Esophagus squamous epithelium (tissue), 5 donors: Measurements from ENCODE around the gene MKS1. TPM values are rescaled to one million over a fixed set of nuclear protein-coding genes. Genes with fewer than 3 reads are reported as not detected.

ENCODE experiments used
- DNase-seq: peaks from one replicate; lab custom pipeline; 2025; lab: John Stamatoyannopoulos, UW
- H3K27ac ChIP-seq, 4 donors: fragments of 200-600 bp; sonication (generic); one replicate each; pipeline ENCODE4 v1.5.1; 2016 to 2019; ENCODE audit warnings: mild to moderate bottlenecking in 1 of 4
- H3K27me3 ChIP-seq, 4 donors: fragments of 200-600 bp; sonication (generic); 1 replicate in 3 of 4; 2 replicates in 1 of 4; pipeline versions ENCODE4 v1.5.1 to v1.6.0; 2017 to 2021; ENCODE audit warnings: antibody characterized with exemption in 1 of 4
- H3K36me3 ChIP-seq, 3 donors: fragments of 200-600 bp; sonication (generic); one replicate each; pipeline ENCODE4 v1.5.1; 2016 to 2019
- H3K4me1 ChIP-seq, 3 donors: fragments of 200-600 bp; sonication (generic); one replicate each; pipeline ENCODE4 v1.5.1; 2017 to 2019
- H3K4me3 ChIP-seq, 4 donors: fragments of 200-600 bp; sonication (generic); 1 replicate in 3 of 4; 2 replicates in 1 of 4; pipeline ENCODE4 v1.5.1; 2016 to 2019; ENCODE audit warnings: mild to moderate bottlenecking in 2 of 4, moderate library complexity in 1 of 4
- H3K9me3 ChIP-seq, 3 donors: fragments of 200-600 bp; sonication (generic); one replicate each; pipeline ENCODE4 v1.5.1; 2016 to 2019
- CTCF ChIP-seq, 6 experiments: fragments of 450-650 bp in 4 of 6; fragments of 200-600 bp in 2 of 6; sonication (generic) in 2 of 6; IDR thresholded peaks; one replicate each; pipeline ENCODE4 v1.5.1; 2016 to 2019; ENCODE audit warnings: antibody characterized with exemption in 6 of 6, mild to moderate bottlenecking in 4 of 6, moderate library complexity in 4 of 6
- POLR2A ChIP-seq, 4 donors: fragments of 450-650 bp; IDR thresholded peaks; one replicate each; pipeline ENCODE4 v1.6.1; 2017; ENCODE audit warnings: antibody characterized with exemption in 4 of 4, mild to moderate bottlenecking in 4 of 4, moderate library complexity in 3 of 4
- WGBS, 2 donors: methylation state at CpG; one replicate each; pipeline ENCODE4 v1.1.5; 2018; 5-methylcytosine and 5-hydroxymethylcytosine counted together
- intact Hi-C: fragments of 100-400 bp; cut with DNase I; formaldehyde crosslinking; loops from one replicate; pipeline ENCODE4 v1.15.0; 2022
- total RNA-seq, 4 donors: library from RNA; depleted of rRNA; stranded (reverse); fragments of >200 nt; gene quantifications; one replicate each; pipeline ENCODE4 v1.1.0, GENCODE V29; 2016
- donor health status: DM: yes; HTN: yes; CAD: no.

The MKS1 gene
- total RNA-seq, 4 donors from 2014 or later: 5.3 to 10.8 (median 9.3) TPM

- intact Hi-C loops: no loop called here
- H3K36me3 ChIP-seq: no peaks in the 10 kb centered on the region
- no peak for DNase-seq
- H3K4me3 ChIP-seq: no peak overlapping the region
- no peaks in the 10 kb centered on the region for H3K9me3 ChIP-seq
- TF ChIP-seq POLR2A (IDR thresholded peaks at IDR 0.05) (no peak), CTCF (IDR thresholded peaks at IDR 0.05) (no peak)
- peaks cover 0 to 85% (median 2%) of the 10 kb centered on the region in 4 donors for H3K27me3 ChIP-seq
- peaks cover 8 to 14% (median 9%) of the 10 kb centered on the region in 3 donors for H3K4me1 ChIP-seq
- WGBS, 2 donors: 64 to 77% methylated on average over 5 to 9 of the region's 10 CpGs
- H3K27ac ChIP-seq: no peak overlapping the region
Observed at GRCh38 chr17:58247511-58248363, 28.7 kb upstream of the MKS1 start.

GRCh38 chr17:58246781-58247180 is 27.7 kb upstream of the MKS1 start:
- TF ChIP-seq CTCF (IDR thresholded peaks at IDR 0.05): no peak
- TF ChIP-seq POLR2A (IDR thresholded peaks at IDR 0.05): no peak
- Histone ChIP-seq H3K27ac (no peak overlapping the region), H3K9me3 (no peaks in the 10 kb centered on the region), H3K4me1 (peaks cover 8 to 14% (median 9%) of the 10 kb centered on the region in 3 donors), H3K4me3 (no peak overlapping the region), H3K27me3 (peaks cover 0 to 86% (median 3%) of the 10 kb centered on the region in 4 donors), H3K36me3 (no peaks in the 10 kb centered on the region)
- 69 to 93% methylated on average over 1 of the region's 1 CpG for WGBS, 2 donors
- intact Hi-C loops: no loop called here
- no peak for DNase-seq

- Histone ChIP-seq H3K9me3 (no peaks in the 10 kb centered on the region), H3K27ac (no peak overlapping the region), H3K4me3 (no peak overlapping the region), H3K36me3 (no peaks in the 10 kb centered on the region), H3K4me1 (peaks cover 8 to 14% (median 9%) of the 10 kb centered on the region in 3 donors), H3K27me3 (peaks cover 0 to 86% (median 3%) of the 10 kb centered on the region in 4 donors)
- 79 to 80% methylated on average over 10 to 13 of the region's 13 CpGs for WGBS, 2 donors
- TF ChIP-seq CTCF (IDR thresholded peaks at IDR 0.05) (no peak), POLR2A (IDR thresholded peaks at IDR 0.05) (no peak)
- intact Hi-C loops: no loop called here
- DNase-seq: no peak
Observed at GRCh38 chr17:58246104-58246740, 27.2 kb upstream of the MKS1 start.

GRCh38 chr17:58245428-58246103 is 26.5 kb upstream of the MKS1 start:
- no peak overlapping the region for H3K4me3 ChIP-seq
- no peaks in the 10 kb centered on the region for H3K9me3 ChIP-seq
- H3K27ac ChIP-seq: no peak overlapping the region
- intact Hi-C loops: no loop called here
- peaks cover 0 to 86% (median 3%) of the 10 kb centered on the region in 4 donors for H3K27me3 ChIP-seq
- no peak for TF ChIP-seq POLR2A (IDR thresholded peaks at IDR 0.05)
- TF ChIP-seq CTCF (IDR thresholded peaks at IDR 0.05): no peak
- no peaks in the 10 kb centered on the region for H3K36me3 ChIP-seq
- peaks cover 8 to 14% (median 9%) of the 10 kb centered on the region in 3 donors for H3K4me1 ChIP-seq
- no peak for DNase-seq
- WGBS, 2 donors: 55 to 76% methylated on average over 7 to 8 of the region's 10 CpGs
